K562 (cell line): ENCODE measurements around the gene NHSL2. TPM values are rescaled to one million over a fixed set of nuclear protein-coding genes. Genes with fewer than 3 reads are reported as not detected.

ENCODE experiments used
- ATAC-seq: fragments of 200-7000 bp; cut with Tn5 transposase; 3 replicates; pipeline ENCODE4 v1.9.1; 2020; ENCODE audit warnings: moderate library complexity
- BruUV-seq: library from RNA; stranded (reverse); fragments of 400-500 nt; replicated peaks from 2 replicates; lab custom pipeline; 2021; lab: Mats Ljungman, UMichigan
- CTCF ChIA-PET: fragments of 300-600 bp; formaldehyde crosslinking; extraction: SDS; loops from one replicate; lab custom pipeline; 2021; ENCODE audit warnings: low intra/inter-chr PET ratio; lab: Yijun Ruan, JAX
- POLR2A ChIA-PET: fragments of 300-600, 350-650 bp; sonication (Branson Sonifier 250); formaldehyde crosslinking; extraction: SDS; loops from one replicate; lab custom pipeline; 2021; ENCODE audit warnings: antibody characterized with exemption, inconsistent platforms; lab: Yijun Ruan, JAX
- DNase-seq, 4 experiments: peaks; one replicate each; pipeline versions ENCODE4 v3.0.0 to v3.0.0-alpha.2; 2011 to 2018; ENCODE audit warnings: low spot score in 3 of 4, mixed read lengths in 3 of 4; ENCODE audit errors: extremely low read depth in 1 of 4
- FAIRE-seq: peaks from 2 replicates; lab custom pipeline; 2011; peaks lifted over from hg19 to GRCh38; lab: Jason Lieb, UNC
- H2AFZ ChIP-seq: 2 replicates; pipeline ENCODE4 v1.6.0; 2011; ENCODE audit warnings: low read depth, low read length, control low read depth, inconsistent platforms
- H3K27ac ChIP-seq: fragments of 200-600 bp; 3 replicates; pipeline ENCODE4 v1.8.0; 2011; ENCODE audit warnings: low read depth, mild to moderate bottlenecking, control low read depth, inconsistent platforms, low read length, moderate library complexity, mixed read lengths; ENCODE audit errors: extremely low read depth
- H3K27me3 ChIP-seq, 2 experiments: fragments of 300-600 bp in 1 of 2; 2 replicates in 1 of 2; 3 replicates in 1 of 2; pipeline versions ENCODE4 v1.6.0 to v1.8.0; 2011; ENCODE audit warnings: inconsistent platforms in 2 of 2, low read length in 2 of 2, mild to moderate bottlenecking in 1 of 2, mixed read lengths in 1 of 2, moderate library complexity in 1 of 2; ENCODE audit not compliant: control insufficient read depth in 2 of 2, insufficient read depth in 2 of 2
- H3K36me3 ChIP-seq: fragments of 300-600 bp; 3 replicates; pipeline ENCODE4 v1.8.0; 2011; ENCODE audit warnings: mild to moderate bottlenecking, low read length, inconsistent platforms; ENCODE audit not compliant: control insufficient read depth, insufficient read depth
- H3K4me1 ChIP-seq, 2 experiments: fragments of 200-600 bp in 1 of 2; replicated peaks in 1 of 2; 2 replicates in 1 of 2; 3 replicates in 1 of 2; pipeline versions ENCODE4 v1.5.1 to v1.8.0; 2011; ENCODE audit warnings: inconsistent platforms in 2 of 2, low read length in 2 of 2, mild to moderate bottlenecking in 1 of 2, mixed read lengths in 1 of 2, moderate library complexity in 1 of 2; ENCODE audit not compliant: control insufficient read depth in 2 of 2, insufficient read depth in 2 of 2
- H3K4me2 ChIP-seq: 2 replicates; pipeline ENCODE4 v1.6.1; 2011; ENCODE audit warnings: low read length, control low read depth, inconsistent platforms, mixed read lengths; ENCODE audit not compliant: insufficient read depth
- H3K4me3 ChIP-seq: fragments of 200-600 bp; sonication (generic), shearing (Covaris generic); 2 replicates; pipeline ENCODE4 v1.5.1; 2016; ENCODE audit warnings: control low read depth, inconsistent platforms
- H3K79me2 ChIP-seq: fragments of 200-600 bp; 3 replicates; pipeline ENCODE4 v1.8.0; 2011; ENCODE audit warnings: low read length, inconsistent platforms; ENCODE audit not compliant: control insufficient read depth, insufficient read depth
- H3K9ac ChIP-seq, 2 experiments: 2 replicates each; pipeline versions ENCODE4 v1.6.0 to v1.6.1; 2011; ENCODE audit warnings: low read depth in 2 of 2, low read length in 2 of 2, control low read depth in 1 of 2, inconsistent platforms in 1 of 2, mild to moderate bottlenecking in 1 of 2, mixed read lengths in 1 of 2; ENCODE audit not compliant: insufficient read depth in 1 of 2
- H3K9me1 ChIP-seq: one replicate; pipeline ENCODE4 v1.6.0; 2011; ENCODE audit warnings: inconsistent platforms, mild to moderate bottlenecking, low read length, moderate library complexity; ENCODE audit not compliant: control insufficient read depth, insufficient read depth
- H3K9me3 ChIP-seq: replicated peaks from 2 replicates; pipeline ENCODE4 v1.5.1; 2011; ENCODE audit warnings: low read depth, low read length, inconsistent platforms; ENCODE audit not compliant: control insufficient read depth, insufficient read depth
- H4K20me1 ChIP-seq: replicated peaks from 2 replicates; pipeline ENCODE4 v1.6.1; 2011; ENCODE audit warnings: low read length, inconsistent platforms, mixed read lengths; ENCODE audit not compliant: control insufficient read depth, insufficient read depth
- FOXJ2 ChIP-seq: fragments of 200-800 bp; sonication (Bioruptor generic); IDR thresholded peaks from 2 replicates; pipeline ENCODE4 v1.6.1; 2016; ENCODE audit warnings: missing genetic modification characterization, missing compliant biosample characterization
- HES1 ChIP-seq: fragments of 450-650 bp; IDR thresholded peaks from 2 replicates; pipeline ENCODE4 v1.6.1; 2016; ENCODE audit warnings: low read depth, mild to moderate bottlenecking, moderate library complexity
- SREBF1 ChIP-seq: fragments of 150-350 bp; IDR thresholded peaks from 2 replicates; pipeline ENCODE4 v1.6.1; 2014; ENCODE audit warnings: antibody characterized with exemption, low read depth, low read length, borderline replicate concordance
- ZNF324 ChIP-seq: fragments of 250-450 bp; sonication (Bioruptor Pico); IDR thresholded peaks from 2 replicates; pipeline ENCODE4 v1.4.0; 2020; ENCODE audit warnings: mild to moderate bottlenecking
- WGBS: fragments of 100-300 bp; shearing (Covaris generic); methylation state at CpG from one replicate; pipeline ENCODE4 v1.1.6; 2016; ENCODE audit warnings: low coverage, mixed read lengths; ENCODE audit not compliant: insufficient coverage; ENCODE audit errors: missing lambda C conversion rate; 5-methylcytosine and 5-hydroxymethylcytosine counted together
- in situ Hi-C: fragments of 300-500 bp; cut with MboI; formaldehyde crosslinking; loops from 4 replicates; pipeline ENCODE4 v1.15.0; 2018; ENCODE audit warnings: inconsistent platforms, mixed read lengths
- intact Hi-C: fragments of 100-400 bp; cut with micrococcal nuclease; formaldehyde crosslinking; loops from 2 replicates; pipeline ENCODE4 v1.14.2; 2022
- polyA plus RNA-seq, 8 experiments: library from polyadenylated mRNA; depleted of rRNA in 4 of 8; stranded (reverse) in 5 of 8; unstranded in 3 of 8; fragments of >200 nt; fragmentation: Nextera tagmentation in 2 of 8; fragmentation: Illumina TruSeq in 1 of 8; extraction: Ambion mirVana in 2 of 8; extraction: Trizol in 1 of 8; gene quantifications; 2 replicates each; pipeline versions ENCODE4 v1.2.1 to v1.2.3, GENCODE V29; 2011 to 2014; ENCODE audit warnings: inconsistent platforms in 1 of 8, missing spikeins in 1 of 8
- total RNA-seq, 7 experiments: library from RNA; depleted of rRNA in 6 of 7; stranded (reverse); fragments of >200 nt in 6 of 7; fragmentation: Illumina TruSeq in 2 of 7; extraction: Trizol in 2 of 7; gene quantifications; 2 replicates each; pipeline versions ENCODE4 v1.2.1 to v1.2.3, GENCODE V29; 2011 to 2021; ENCODE audit warnings: low replicate concordance in 1 of 7

NHSL2 gene
- total and polyA plus RNA-seq, 9 of the 15 experiments (the other 6 are each of a cell fraction or from before 2014, with no cell fraction given) = 0.02 TPM; not detected in 8

- DNase-seq (no peak), ATAC-seq (no peak), FAIRE-seq (no peak)
- no peaks in the 10 kb centered on the region for H3K36me3 ChIP-seq
- no peaks in the 10 kb centered on the region for H3K9me3 ChIP-seq
- WGBS = 0% methylated on average over 2 of the region's 2 CpGs
- TF ChIP-seq ZNF324 = no peak
- no peak for TF ChIP-seq HES1
- no peak for TF ChIP-seq SREBF1
- no peak overlapping the region for H3K9ac ChIP-seq
- H3K4me1 ChIP-seq = no peaks in the 10 kb centered on the region
- ChIA-PET CTCF (no interaction called here), POLR2A (interaction anchor here (1.1 kb wide), 1 partner anchor 12 kb away, joined by 5 read pairs; no protein-coding TSS in a partner anchor)
- no peak overlapping the region for H3K27ac ChIP-seq
- H3K79me2 ChIP-seq = no peaks in the 10 kb centered on the region
- no peaks in the 10 kb centered on the region for H4K20me1 ChIP-seq
- H2AFZ ChIP-seq = no peak overlapping the region
- no peak overlapping the region for H3K4me2 ChIP-seq
- no peak overlapping the region for H3K4me3 ChIP-seq
- intact Hi-C loops (no loop called here), in situ Hi-C loops (no loop called here)
- no TSS peak for BruUV-seq
- H3K9me1 ChIP-seq = no peaks in the 10 kb centered on the region
- H3K27me3 ChIP-seq = peaks cover 6 to 43% of the 10 kb centered on the region in 2 experiments; a peak in 3 of 5 replicates
Measured at GRCh38 chrX:72143609-72143907, 232.9 kb downstream of the NHSL2 start.

GRCh38 chrX:72145181-72145580 is 234.5 kb downstream of the NHSL2 start:
- CTCF ChIA-PET = no interaction called here
- H3K9ac ChIP-seq = no peak overlapping the region
- H3K36me3 ChIP-seq = no peaks in the 10 kb centered on the region
- H3K9me3 ChIP-seq = no peaks in the 10 kb centered on the region
- no peak overlapping the region for H3K27ac ChIP-seq
- BruUV-seq = no TSS peak
- FAIRE-seq = no peak
- 0% methylated on average over 1 of the region's 2 CpGs for WGBS
- no peak for TF ChIP-seq FOXJ2 (tag)
- TF ChIP-seq, all 486 proteins: peak for 0
- POLR2A ChIA-PET = no interaction called here
- in situ Hi-C loops (no loop called here), intact Hi-C loops (no loop called here)
- Histone ChIP-seq H3K4me1 (no peaks in the 10 kb centered on the region), H3K4me2 (no peak overlapping the region), H3K4me3 (no peak overlapping the region), H3K79me2 (no peaks in the 10 kb centered on the region), H4K20me1 (no peaks in the 10 kb centered on the region), H2AFZ (no peak overlapping the region), H3K9me1 (no peaks in the 10 kb centered on the region), H3K27me3 (peaks cover 3 to 27% of the 10 kb centered on the region in 2 experiments; a peak in 4 of 5 replicates)
- ATAC-seq (no peak), DNase-seq (no peak)
